Measurements from ENCODE around the gene RAI14.

DNA sequence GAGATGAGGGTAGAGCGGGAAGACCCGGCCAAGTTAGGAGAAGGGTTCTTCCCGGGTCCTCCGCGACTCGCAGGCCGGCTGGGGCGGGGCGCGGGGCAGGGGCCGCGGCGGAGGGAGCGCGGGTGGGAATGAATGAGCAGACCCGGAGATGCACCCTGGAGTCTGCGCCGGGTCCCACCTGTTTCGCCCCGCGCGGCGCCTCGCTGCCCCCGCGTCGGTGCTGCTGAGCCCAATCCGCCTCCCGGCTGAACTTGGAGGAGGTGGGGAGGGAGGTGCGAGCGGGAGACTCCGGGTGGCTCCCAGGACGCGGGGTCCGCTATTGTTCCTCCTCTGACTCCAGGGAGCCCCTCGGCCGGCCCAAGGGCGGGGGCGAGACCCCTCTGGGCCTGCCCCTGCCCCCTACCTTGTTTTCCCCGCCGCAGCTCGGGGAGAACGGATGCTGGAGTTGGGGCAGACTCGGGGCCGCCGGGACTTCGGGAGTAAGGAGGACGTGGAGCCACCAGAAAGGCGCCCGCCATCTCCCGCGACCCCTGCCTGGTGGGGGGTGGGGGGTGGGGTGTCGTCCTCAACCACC, 659 bp downstream of the RAI14 start:
- TF ChIP-seq, protein P1, sequence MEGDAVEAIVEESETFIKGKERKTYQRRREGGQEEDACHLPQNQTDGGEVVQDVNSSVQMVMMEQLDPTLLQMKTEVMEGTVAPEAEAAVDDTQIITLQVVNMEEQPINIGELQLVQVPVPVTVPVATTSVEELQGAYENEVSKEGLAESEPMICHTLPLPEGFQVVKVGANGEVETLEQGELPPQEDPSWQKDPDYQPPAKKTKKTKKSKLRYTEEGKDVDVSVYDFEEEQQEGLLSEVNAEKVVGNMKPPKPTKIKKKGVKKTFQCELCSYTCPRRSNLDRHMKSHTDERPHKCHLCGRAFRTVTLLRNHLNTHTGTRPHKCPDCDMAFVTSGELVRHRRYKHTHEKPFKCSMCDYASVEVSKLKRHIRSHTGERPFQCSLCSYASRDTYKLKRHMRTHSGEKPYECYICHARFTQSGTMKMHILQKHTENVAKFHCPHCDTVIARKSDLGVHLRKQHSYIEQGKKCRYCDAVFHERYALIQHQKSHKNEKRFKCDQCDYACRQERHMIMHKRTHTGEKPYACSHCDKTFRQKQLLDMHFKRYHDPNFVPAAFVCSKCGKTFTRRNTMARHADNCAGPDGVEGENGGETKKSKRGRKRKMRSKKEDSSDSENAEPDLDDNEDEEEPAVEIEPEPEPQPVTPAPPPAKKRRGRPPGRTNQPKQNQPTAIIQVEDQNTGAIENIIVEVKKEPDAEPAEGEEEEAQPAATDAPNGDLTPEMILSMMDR (conservative IDR thresholded peaks at IDR 0.05 in 1 of 2, IDR thresholded peaks at IDR 0.05 in 1 of 2; ENCODE audit: low read depth in 1 of 2, low read length in 2 of 2) = no peak
- no peak for TF ChIP-seq EZH2 (IDR thresholded peaks at IDR 0.05; ENCODE audit: low read length, missing control alignments)
